Liver (tissue), 3 donors: ENCODE results near the gene RASA3.

Experiments used
- FOXA2 ChIP-seq: IDR thresholded peaks from 2 replicates; pipeline ENCODE4 v1.6.1; 2016; ENCODE audit warnings: antibody characterized with exemption
- GABPA ChIP-seq, 2 donors: IDR thresholded peaks in 1 of 2; conservative IDR thresholded peaks in 1 of 2; 2 replicates each; pipeline ENCODE4 v1.6.1; 2016; ENCODE audit warnings: antibody characterized with exemption in 2 of 2, mild to moderate bottlenecking in 1 of 2, moderate library complexity in 1 of 2
- HNF4A ChIP-seq, 2 donors: conservative IDR thresholded peaks; 2 replicates each; pipeline ENCODE4 v1.6.1; 2016; ENCODE audit warnings: antibody characterized with exemption in 2 of 2, mild to moderate bottlenecking in 2 of 2
- JUND ChIP-seq, 2 donors: IDR thresholded peaks; 2 replicates each; pipeline ENCODE4 v1.6.1; 2016; ENCODE audit warnings: antibody characterized with exemption in 2 of 2
- REST ChIP-seq: IDR thresholded peaks from 2 replicates; pipeline ENCODE4 v1.6.1; 2016; ENCODE audit warnings: antibody characterized with exemption, mild to moderate bottlenecking
- TAF1 ChIP-seq: conservative IDR thresholded peaks from 2 replicates; pipeline ENCODE4 v1.6.1; 2016; ENCODE audit warnings: antibody characterized with exemption, mild to moderate bottlenecking
- YY1 ChIP-seq: IDR thresholded peaks from 2 replicates; pipeline ENCODE4 v1.6.1; 2016; ENCODE audit warnings: antibody characterized with exemption, mild to moderate bottlenecking
- TF ChIP-seq, protein P1 (sequence below): fragments of 150-350 bp; IDR thresholded peaks from 2 replicates; pipeline ENCODE4 v1.5.1; 2017; ENCODE audit warnings: improper control_type of control experiment, low read depth, low read length; ENCODE audit not compliant: missing input control
- donor health status: healthy.
- donor health status: healthy.

DNA sequence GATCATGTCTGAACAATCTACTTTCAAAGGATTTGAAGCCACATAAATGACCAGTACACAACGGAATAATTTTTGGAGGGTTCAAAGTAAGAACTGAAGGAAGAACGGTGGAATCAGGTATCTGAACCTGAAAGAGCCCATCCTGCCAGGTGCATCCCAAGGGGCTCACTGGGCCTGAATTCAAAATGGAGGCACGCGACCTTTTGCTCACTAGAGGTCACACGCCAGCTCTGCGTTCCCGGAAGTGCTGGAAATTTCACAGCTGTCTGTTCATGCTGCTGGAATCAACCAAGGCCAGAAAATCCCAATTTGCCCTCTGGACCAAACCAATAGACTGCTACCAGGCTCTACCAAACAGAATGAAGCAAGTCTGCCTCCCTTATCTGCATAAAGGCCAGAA, 4.2 kb upstream of the RASA3 start:
- TF ChIP-seq, protein P1, sequence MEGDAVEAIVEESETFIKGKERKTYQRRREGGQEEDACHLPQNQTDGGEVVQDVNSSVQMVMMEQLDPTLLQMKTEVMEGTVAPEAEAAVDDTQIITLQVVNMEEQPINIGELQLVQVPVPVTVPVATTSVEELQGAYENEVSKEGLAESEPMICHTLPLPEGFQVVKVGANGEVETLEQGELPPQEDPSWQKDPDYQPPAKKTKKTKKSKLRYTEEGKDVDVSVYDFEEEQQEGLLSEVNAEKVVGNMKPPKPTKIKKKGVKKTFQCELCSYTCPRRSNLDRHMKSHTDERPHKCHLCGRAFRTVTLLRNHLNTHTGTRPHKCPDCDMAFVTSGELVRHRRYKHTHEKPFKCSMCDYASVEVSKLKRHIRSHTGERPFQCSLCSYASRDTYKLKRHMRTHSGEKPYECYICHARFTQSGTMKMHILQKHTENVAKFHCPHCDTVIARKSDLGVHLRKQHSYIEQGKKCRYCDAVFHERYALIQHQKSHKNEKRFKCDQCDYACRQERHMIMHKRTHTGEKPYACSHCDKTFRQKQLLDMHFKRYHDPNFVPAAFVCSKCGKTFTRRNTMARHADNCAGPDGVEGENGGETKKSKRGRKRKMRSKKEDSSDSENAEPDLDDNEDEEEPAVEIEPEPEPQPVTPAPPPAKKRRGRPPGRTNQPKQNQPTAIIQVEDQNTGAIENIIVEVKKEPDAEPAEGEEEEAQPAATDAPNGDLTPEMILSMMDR = no peak
- no peak for TF ChIP-seq JUND (IDR thresholded peaks at IDR 0.05)
- no peak for TF ChIP-seq REST
- no peak for TF ChIP-seq FOXA2
- no peak for TF ChIP-seq TAF1
- TF ChIP-seq GABPA (IDR thresholded peaks at IDR 0.05 in 1 of 2, conservative IDR thresholded peaks at IDR 0.05 in 1 of 2) = no peak
- no peak for TF ChIP-seq HNF4A (conservative IDR thresholded peaks at IDR 0.05)
- no peak for TF ChIP-seq YY1
